Mononuclear cell (primary cell): ENCODE results near the gene ODR4. TPM values are rescaled to one million over a fixed set of nuclear protein-coding genes. Genes with fewer than 3 reads are reported as not detected.

Source experiments
- H3K27me3 ChIP-seq: 2 replicates; pipeline ENCODE4 v1.6.0; 2011; ENCODE audit warnings: low read length, control low read depth; ENCODE audit not compliant: insufficient read depth
- H3K4me1 ChIP-seq: 2 replicates; pipeline ENCODE4 v1.5.1; 2011; ENCODE audit warnings: mild to moderate bottlenecking, low read length, control low read depth; ENCODE audit not compliant: insufficient read depth
- H3K4me3 ChIP-seq: 2 replicates; pipeline ENCODE4 v1.5.1; 2011; ENCODE audit warnings: mild to moderate bottlenecking, low read length, moderate library complexity
- H3K9me3 ChIP-seq: 2 replicates; pipeline ENCODE4 v1.5.1; 2011; ENCODE audit warnings: low read depth, mild to moderate bottlenecking, control low read depth, low read length
- total RNA-seq: library from RNA; depleted of rRNA; stranded (reverse); fragments of >200 nt; gene quantifications from one replicate; pipeline ENCODE4 v1.2.3, GENCODE V29; 2012

ODR4 gene
- total RNA-seq, 1 donor: 27.6 TPM

DNA sequence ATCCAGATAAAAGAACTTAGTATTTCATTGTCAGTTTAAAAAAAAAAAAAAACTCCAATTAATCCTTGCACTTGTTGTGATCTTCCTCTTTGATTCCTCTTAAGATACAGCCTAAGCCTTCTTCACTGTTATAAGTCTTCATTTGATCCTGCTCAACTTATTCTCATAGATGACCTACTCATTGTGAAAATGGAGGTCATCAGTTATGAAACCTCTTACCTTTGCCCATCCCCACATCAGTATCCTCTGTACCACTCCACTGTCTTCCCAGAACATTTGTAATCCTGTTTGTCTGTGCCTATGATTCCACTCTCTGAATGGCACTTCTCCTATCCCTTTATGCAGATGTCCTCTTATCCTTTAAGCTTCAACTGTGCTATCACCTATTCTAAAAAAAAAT lies 28.0 kb downstream of the ODR4 start:
- no peaks in the 10 kb centered on the region for H3K9me3 ChIP-seq
- no peak overlapping the region for H3K4me3 ChIP-seq
- H3K27me3 ChIP-seq: no peaks in the 10 kb centered on the region
- H3K4me1 ChIP-seq: no peaks in the 10 kb centered on the region

DNA sequence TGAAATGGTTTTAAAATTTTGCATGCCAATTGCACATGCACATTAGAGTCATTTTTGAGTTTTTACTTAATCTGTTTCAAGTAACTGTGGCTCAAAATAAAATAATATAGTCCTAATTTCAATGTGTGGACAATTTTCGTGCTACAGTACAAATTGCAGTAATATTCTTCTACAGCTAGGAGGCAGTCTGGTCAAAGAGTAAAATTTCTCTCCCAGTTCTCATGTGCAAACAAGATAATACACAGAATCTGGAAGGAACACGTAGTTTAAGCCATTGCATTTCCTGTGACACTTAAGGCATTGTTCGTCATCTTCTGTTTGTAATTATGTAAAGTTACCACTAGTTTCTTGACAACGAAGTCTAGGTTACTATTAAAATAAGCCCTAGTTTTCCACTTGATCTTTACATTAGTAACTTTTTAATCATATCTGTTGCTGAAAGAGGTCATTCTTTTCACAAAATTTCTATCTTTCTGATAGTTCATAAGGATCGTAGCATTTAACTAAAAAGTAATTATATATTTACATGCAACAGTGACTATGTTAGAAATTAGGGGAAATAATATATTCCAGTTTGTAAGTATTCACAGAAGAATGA lies 28.9 kb downstream of the ODR4 start:
- H3K27me3 ChIP-seq: no peaks in the 10 kb centered on the region
- H3K4me3 ChIP-seq: no peak overlapping the region
- H3K9me3 ChIP-seq: no peaks in the 10 kb centered on the region
- no peaks in the 10 kb centered on the region for H3K4me1 ChIP-seq

DNA sequence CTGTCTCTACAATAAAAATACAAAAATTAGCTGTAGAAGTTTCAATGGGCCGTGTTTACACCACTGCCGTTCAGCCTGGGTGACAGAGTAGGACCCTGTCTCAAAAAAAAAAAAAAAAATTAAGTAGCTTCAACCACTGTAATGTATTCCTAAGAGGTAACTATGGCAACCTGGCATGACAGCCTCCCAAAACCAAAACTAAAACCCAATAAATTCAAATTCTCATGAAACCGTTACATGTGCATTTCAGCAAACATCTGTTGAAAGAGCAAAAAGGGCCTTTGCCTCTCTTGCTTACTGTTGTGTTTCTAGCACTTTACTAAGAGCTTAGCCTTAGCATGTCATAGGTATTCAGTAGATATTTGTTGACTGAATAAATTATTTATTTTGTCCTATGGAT lies 33.5 kb downstream of the ODR4 start:
- H3K9me3 ChIP-seq: no peaks in the 10 kb centered on the region
- no peak overlapping the region for H3K4me3 ChIP-seq
- no peaks in the 10 kb centered on the region for H3K27me3 ChIP-seq
- H3K4me1 ChIP-seq: no peaks in the 10 kb centered on the region

- Histone ChIP-seq H3K27me3 (no peaks in the 10 kb centered on the region), H3K4me1 (no peaks in the 10 kb centered on the region), H3K4me3 (no peak overlapping the region), H3K9me3 (no peaks in the 10 kb centered on the region)
These were observed 37.7 kb downstream of the ODR4 start for GRCh38 chr1:186413319-186413718.

GRCh38 chr1:186418503-186418902 lies 42.9 kb downstream of the ODR4 start:
- Histone ChIP-seq H3K4me3 (no peak overlapping the region), H3K4me1 (no peaks in the 10 kb centered on the region), H3K9me3 (no peaks in the 10 kb centered on the region), H3K27me3 (no peaks in the 10 kb centered on the region)

GRCh38 chr1:186420311-186420710 lies 44.7 kb downstream of the ODR4 start:
- Histone ChIP-seq H3K27me3 (no peaks in the 10 kb centered on the region), H3K4me3 (no peak overlapping the region), H3K9me3 (no peaks in the 10 kb centered on the region), H3K4me1 (no peaks in the 10 kb centered on the region)

- Histone ChIP-seq H3K9me3 (no peaks in the 10 kb centered on the region), H3K4me1 (no peaks in the 10 kb centered on the region), H3K4me3 (no peak overlapping the region), H3K27me3 (no peaks in the 10 kb centered on the region)
These were observed 45.3 kb downstream of the ODR4 start for GRCh38 chr1:186420923-186421322.

- H3K4me3 ChIP-seq: no peak overlapping the region
- H3K27me3 ChIP-seq: no peaks in the 10 kb centered on the region
- H3K9me3 ChIP-seq: no peaks in the 10 kb centered on the region
- H3K4me1 ChIP-seq: no peaks in the 10 kb centered on the region
These were observed 45.8 kb downstream of the ODR4 start for GRCh38 chr1:186421446-186421845.

- no peak overlapping the region for H3K4me3 ChIP-seq
- H3K9me3 ChIP-seq: no peaks in the 10 kb centered on the region
- no peaks in the 10 kb centered on the region for H3K27me3 ChIP-seq
- peaks cover 11% of the 10 kb centered on the region for H3K4me1 ChIP-seq
These were observed 48.9 kb downstream of the ODR4 start for GRCh38 chr1:186424539-186424938.

DNA sequence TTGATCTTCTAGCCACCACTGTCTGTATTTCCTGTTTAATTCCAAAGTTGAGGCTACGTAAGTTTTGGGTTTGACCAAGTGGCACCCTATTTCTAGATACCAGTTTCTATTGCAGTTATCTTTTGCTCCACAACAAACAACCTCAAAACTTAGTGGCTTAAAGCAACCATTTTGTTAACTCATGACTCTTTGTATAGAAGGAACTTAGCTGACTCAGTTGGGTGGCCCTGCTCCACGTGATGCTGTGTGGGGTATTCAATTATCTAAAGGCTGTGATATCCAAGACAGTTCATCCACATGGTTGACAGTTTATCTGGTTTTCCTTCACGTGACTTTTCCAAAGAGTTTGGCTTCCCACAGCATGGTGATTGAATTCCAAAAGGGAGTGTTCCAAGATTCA lies 50.5 kb downstream of the ODR4 start:
- no peaks in the 10 kb centered on the region for H3K27me3 ChIP-seq
- no peak overlapping the region for H3K4me3 ChIP-seq
- no peaks in the 10 kb centered on the region for H3K9me3 ChIP-seq
- H3K4me1 ChIP-seq: peaks cover 11% of the 10 kb centered on the region

DNA sequence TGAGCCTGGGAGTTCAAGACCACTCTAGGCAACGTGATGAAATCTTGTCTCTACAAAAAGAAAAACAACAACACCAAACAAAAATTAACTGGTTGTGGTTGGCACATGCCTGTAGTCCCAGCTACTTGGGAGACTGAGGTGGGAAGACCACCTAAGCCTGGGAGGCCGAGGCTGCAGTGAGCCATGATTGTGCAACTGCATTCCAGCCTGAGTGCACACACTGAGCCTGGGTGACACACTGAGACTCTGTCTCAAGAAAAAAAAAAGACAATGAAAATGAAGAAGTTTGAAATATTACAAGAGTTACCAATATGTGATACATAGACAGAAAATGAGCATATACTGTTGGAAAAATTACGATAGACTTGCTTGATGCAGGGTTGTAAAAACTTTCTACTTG lies 53.4 kb downstream of the ODR4 start:
- no peak overlapping the region for H3K4me3 ChIP-seq
- peaks cover 11% of the 10 kb centered on the region for H3K4me1 ChIP-seq
- no peaks in the 10 kb centered on the region for H3K27me3 ChIP-seq
- no peaks in the 10 kb centered on the region for H3K9me3 ChIP-seq

DNA sequence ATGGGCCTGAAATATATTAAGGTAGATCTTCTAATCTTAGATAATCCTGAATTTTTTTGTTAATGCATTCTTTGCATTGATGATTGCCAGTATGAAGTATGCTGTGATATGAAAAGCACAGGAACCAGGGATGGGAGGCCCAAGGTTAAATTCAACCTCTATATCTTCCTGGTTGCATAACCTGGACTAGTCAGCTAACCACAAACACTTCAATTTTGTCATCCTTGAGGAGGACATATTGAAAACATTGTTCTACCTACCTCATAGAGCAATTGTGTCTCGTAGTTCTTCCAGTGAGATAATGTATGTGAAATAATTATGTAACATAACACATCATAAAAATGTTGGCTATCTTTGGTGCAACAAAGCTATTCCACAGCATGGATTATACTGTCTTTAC lies 59.7 kb downstream of the ODR4 start:
- Histone ChIP-seq H3K27me3 (no peaks in the 10 kb centered on the region), H3K4me3 (no peak overlapping the region), H3K4me1 (peaks cover 9% of the 10 kb centered on the region), H3K9me3 (no peaks in the 10 kb centered on the region)

- Histone ChIP-seq H3K4me3 (no peak overlapping the region), H3K9me3 (no peaks in the 10 kb centered on the region), H3K27me3 (no peaks in the 10 kb centered on the region), H3K4me1 (peaks cover 26% of the 10 kb centered on the region)
These were observed 62.9 kb downstream of the ODR4 start for GRCh38 chr1:186438567-186438966.

- H3K4me3 ChIP-seq: no peak overlapping the region
- H3K9me3 ChIP-seq: no peaks in the 10 kb centered on the region
- H3K27me3 ChIP-seq: no peaks in the 10 kb centered on the region
- peaks cover 26% of the 10 kb centered on the region for H3K4me1 ChIP-seq
These were observed 64.9 kb downstream of the ODR4 start for GRCh38 chr1:186440584-186440983.

- Histone ChIP-seq H3K27me3 (no peaks in the 10 kb centered on the region), H3K4me3 (no peak overlapping the region), H3K9me3 (no peaks in the 10 kb centered on the region), H3K4me1 (peaks cover 26% of the 10 kb centered on the region)
These were observed 67.2 kb downstream of the ODR4 start for GRCh38 chr1:186442651-186443375.

DNA sequence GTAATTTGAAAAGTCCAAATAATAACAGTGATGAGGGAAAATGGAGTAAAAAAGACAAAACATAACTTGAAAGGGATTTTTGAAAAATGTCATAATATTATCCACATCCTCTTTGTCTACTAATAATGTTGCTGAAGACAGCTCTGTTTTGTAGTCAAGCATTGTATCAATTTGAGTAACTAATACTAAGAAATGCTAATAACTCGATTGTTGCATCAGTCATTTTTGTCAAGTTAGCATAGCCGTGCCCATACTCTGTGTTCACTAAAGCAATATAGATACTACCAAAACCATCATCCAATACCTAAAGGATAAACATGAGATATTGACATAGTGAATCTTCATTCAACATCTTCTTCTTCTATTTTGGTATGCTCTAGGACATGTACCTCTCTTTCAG lies 68.0 kb downstream of the ODR4 start:
- H3K27me3 ChIP-seq: no peaks in the 10 kb centered on the region
- peaks cover 22% of the 10 kb centered on the region for H3K4me1 ChIP-seq
- H3K4me3 ChIP-seq: no peak overlapping the region
- no peaks in the 10 kb centered on the region for H3K9me3 ChIP-seq
